Brain microvascular endothelial cell (primary cell): Measurements from ENCODE around the gene C10orf90.

ENCODE experiments used
- DNase-seq: peaks from one replicate; pipeline ENCODE4 v3.0.0-alpha.2; 2020
- H3K27ac ChIP-seq: fragments of 250-450 bp; sonication (Bioruptor Pico); 2 replicates; pipeline ENCODE4 v1.5.1; 2020; ENCODE audit warnings: mild to moderate bottlenecking, moderate library complexity
- H3K27me3 ChIP-seq: fragments of 250-450 bp; sonication (Bioruptor Pico); replicated peaks from 2 replicates; pipeline ENCODE4 v1.5.1; 2020; ENCODE audit warnings: mild to moderate bottlenecking
- H3K36me3 ChIP-seq: fragments of 250-450 bp; sonication (Bioruptor Pico); replicated peaks from 2 replicates; pipeline ENCODE4 v1.5.1; 2020; ENCODE audit warnings: mild to moderate bottlenecking
- H3K4me3 ChIP-seq: 2 replicates; pipeline ENCODE4 v1.5.1; 2011; ENCODE audit warnings: low read depth, mild to moderate bottlenecking, control low read depth, low read length, moderate library complexity
- in situ Hi-C: cut with HindIII; loops from 2 replicates; pipeline ENCODE4 v1.10.0; 2017; ENCODE audit warnings: low sequenced_read_pairs, low pct_ligation_motif_present
- TF ChIP-seq, protein P1 (sequence below): IDR thresholded peaks from 2 replicates; pipeline ENCODE4 v1.5.1; 2011; ENCODE audit warnings: low read depth, mild to moderate bottlenecking, moderate library complexity, low read length, control low read depth, inconsistent platforms; ENCODE audit errors: missing control alignments

The C10orf90 gene

DNA sequence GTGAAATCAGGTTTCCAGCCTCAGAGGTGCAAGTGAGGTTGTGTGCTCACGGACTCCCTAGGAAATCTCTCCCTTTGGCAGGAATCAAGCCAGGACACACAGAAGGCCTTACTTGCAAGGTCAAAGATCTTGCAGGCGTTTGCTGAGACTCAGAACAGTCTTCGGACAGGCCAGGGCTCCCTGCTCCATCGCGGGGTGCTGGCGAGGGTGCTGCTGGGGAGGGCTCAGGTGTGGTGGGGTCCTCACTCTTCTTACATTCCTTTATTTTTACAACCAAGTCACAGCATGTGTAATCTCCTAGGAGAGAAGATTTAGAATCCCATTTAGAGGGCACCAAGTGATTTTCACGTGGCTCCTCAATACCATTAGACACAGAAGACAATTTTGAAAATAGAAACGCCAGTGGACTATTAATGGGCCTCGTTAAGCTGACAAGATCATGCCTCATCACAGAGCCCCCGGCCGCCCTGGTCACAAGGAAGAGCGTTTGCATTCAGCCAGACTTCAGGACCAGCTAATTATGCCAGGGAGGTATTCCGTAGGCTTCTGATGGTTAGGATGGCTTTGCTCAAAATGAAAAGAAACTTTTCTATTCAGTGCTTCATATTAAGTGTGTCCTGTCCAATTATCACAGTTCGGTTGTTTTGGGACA lies 209.1 kb downstream of the C10orf90 start:
- Histone ChIP-seq H3K27me3 (no peaks in the 10 kb centered on the region), H3K4me3 (no peak overlapping the region), H3K27ac (no peak overlapping the region), H3K36me3 (no peaks in the 10 kb centered on the region)
- no peak for DNase-seq
- in situ Hi-C loops: no loop called here
- TF ChIP-seq, protein P1, sequence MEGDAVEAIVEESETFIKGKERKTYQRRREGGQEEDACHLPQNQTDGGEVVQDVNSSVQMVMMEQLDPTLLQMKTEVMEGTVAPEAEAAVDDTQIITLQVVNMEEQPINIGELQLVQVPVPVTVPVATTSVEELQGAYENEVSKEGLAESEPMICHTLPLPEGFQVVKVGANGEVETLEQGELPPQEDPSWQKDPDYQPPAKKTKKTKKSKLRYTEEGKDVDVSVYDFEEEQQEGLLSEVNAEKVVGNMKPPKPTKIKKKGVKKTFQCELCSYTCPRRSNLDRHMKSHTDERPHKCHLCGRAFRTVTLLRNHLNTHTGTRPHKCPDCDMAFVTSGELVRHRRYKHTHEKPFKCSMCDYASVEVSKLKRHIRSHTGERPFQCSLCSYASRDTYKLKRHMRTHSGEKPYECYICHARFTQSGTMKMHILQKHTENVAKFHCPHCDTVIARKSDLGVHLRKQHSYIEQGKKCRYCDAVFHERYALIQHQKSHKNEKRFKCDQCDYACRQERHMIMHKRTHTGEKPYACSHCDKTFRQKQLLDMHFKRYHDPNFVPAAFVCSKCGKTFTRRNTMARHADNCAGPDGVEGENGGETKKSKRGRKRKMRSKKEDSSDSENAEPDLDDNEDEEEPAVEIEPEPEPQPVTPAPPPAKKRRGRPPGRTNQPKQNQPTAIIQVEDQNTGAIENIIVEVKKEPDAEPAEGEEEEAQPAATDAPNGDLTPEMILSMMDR: no peak

GRCh38 chr10:126459878-126460481 lies 210.5 kb downstream of the C10orf90 start:
- peak overlapping the region; percentile 72 for H3K27ac ChIP-seq
- in situ Hi-C loops: no loop called here
- H3K36me3 ChIP-seq: no peaks in the 10 kb centered on the region
- no peaks in the 10 kb centered on the region for H3K27me3 ChIP-seq
- H3K4me3 ChIP-seq: no peak overlapping the region
- TF ChIP-seq, protein P1: no peak
- DNase-seq: peak; percentile 97

- peak; percentile 76 for DNase-seq
- TF ChIP-seq, protein P1: peak; percentile 65
- Histone ChIP-seq H3K27me3 (no peaks in the 10 kb centered on the region), H3K36me3 (no peaks in the 10 kb centered on the region), H3K4me3 (no peak overlapping the region), H3K27ac (peak overlapping the region; percentile 72)
- in situ Hi-C loops: no loop called here
These were observed 211.3 kb downstream of the C10orf90 start for GRCh38 chr10:126459032-126459831.

GRCh38 chr10:126458466-126458865 lies 212.0 kb downstream of the C10orf90 start:
- in situ Hi-C loops: no loop called here
- peak; percentile 57 for DNase-seq
- TF ChIP-seq, protein P1: no peak
- Histone ChIP-seq H3K27me3 (no peaks in the 10 kb centered on the region), H3K36me3 (no peaks in the 10 kb centered on the region), H3K27ac (peak overlapping the region; percentile 72), H3K4me3 (no peak overlapping the region)

DNA sequence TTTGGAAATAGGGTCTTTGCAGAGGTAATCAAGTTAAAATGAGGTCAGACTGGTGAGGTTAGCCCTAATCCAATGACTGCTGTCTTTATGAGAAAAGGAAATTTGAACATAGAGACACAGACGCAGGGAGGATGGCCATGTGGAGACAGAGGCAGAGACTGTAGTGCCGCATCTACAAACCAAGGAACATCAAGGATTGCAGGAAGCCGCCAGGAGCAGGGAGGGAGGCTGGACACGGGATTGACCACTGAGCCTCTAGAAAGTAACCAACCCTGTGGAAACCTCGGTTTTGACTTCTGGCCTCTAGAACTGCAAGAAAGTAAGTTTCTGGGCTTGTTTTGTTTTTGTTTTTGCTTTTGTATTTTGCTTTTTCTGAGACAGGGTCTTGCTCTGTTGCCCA lies 213.9 kb downstream of the C10orf90 start:
- Histone ChIP-seq H3K27me3 (no peaks in the 10 kb centered on the region), H3K27ac (no peak overlapping the region), H3K36me3 (no peaks in the 10 kb centered on the region), H3K4me3 (no peak overlapping the region)
- in situ Hi-C loops: no loop called here
- DNase-seq: no peak
- TF ChIP-seq, protein P1: no peak
